H1 (cell line): ENCODE measurements around the gene COPS6. TPM values are rescaled to one million over a fixed set of nuclear protein-coding genes. Genes with fewer than 3 reads are reported as not detected.

ENCODE experiments used
- CTCF ChIA-PET: fragments of 300-600 bp; sonication (Branson Sonifier 250); formaldehyde crosslinking; loops from one replicate; lab custom pipeline; 2021; ENCODE audit not compliant: partially characterized antibody; lab: Charles Lee
- POLR2A ChIA-PET: fragments of 300-600 bp; sonication (Branson Sonifier 250); formaldehyde crosslinking; loops from one replicate; lab custom pipeline; 2021; ENCODE audit warnings: inconsistent platforms; ENCODE audit not compliant: partially characterized antibody; lab: Charles Lee
- DNase-seq, 2 experiments: peaks; one replicate each; pipeline versions ENCODE4 v3.0.0 to v3.0.0-alpha.2; 2010 to 2022; ENCODE audit warnings: low spot score in 2 of 2, low read depth in 1 of 2, mixed read lengths in 1 of 2
- FAIRE-seq: peaks from 2 replicates; lab custom pipeline; 2011; peaks lifted over from hg19 to GRCh38; lab: Jason Lieb, UNC
- H2AFZ ChIP-seq: 2 replicates; pipeline ENCODE4 v1.8.1; 2012; ENCODE audit warnings: low read length, inconsistent platforms
- H2AK5ac ChIP-seq: 2 replicates; pipeline ENCODE4 v1.6.1; 2013; ENCODE audit warnings: low read depth, low read length
- H2BK120ac ChIP-seq: replicated peaks from 2 replicates; pipeline ENCODE3; 2013; ENCODE audit warnings: low read depth, low read length, inconsistent platforms
- H2BK12ac ChIP-seq: 2 replicates; pipeline ENCODE4 v1.6.1; 2013; ENCODE audit warnings: low read depth, low read length
- H2BK15ac ChIP-seq: 2 replicates; pipeline ENCODE4 v1.6.1; 2013; ENCODE audit warnings: low read length
- H2BK20ac ChIP-seq: 2 replicates; pipeline ENCODE4 v1.6.1; 2013; ENCODE audit warnings: low read length
- H2BK5ac ChIP-seq: 2 replicates; pipeline ENCODE4 v1.6.1; 2013; ENCODE audit warnings: low read depth, low read length
- H3K14ac ChIP-seq: 2 replicates; pipeline ENCODE4 v1.6.1; 2013; ENCODE audit warnings: inconsistent platforms; ENCODE audit not compliant: insufficient read length
- H3K18ac ChIP-seq: 2 replicates; pipeline ENCODE4 v1.6.1; 2013; ENCODE audit warnings: low read length; ENCODE audit errors: extremely low read depth
- H3K23ac ChIP-seq: 2 replicates; pipeline ENCODE4 v1.6.1; 2013; ENCODE audit warnings: inconsistent platforms; ENCODE audit not compliant: insufficient read length
- H3K23me2 ChIP-seq: 2 replicates; pipeline ENCODE4 v1.6.1; 2013; ENCODE audit warnings: low read depth, low read length
- H3K27ac ChIP-seq: 2 replicates; pipeline ENCODE4 v1.6.1; 2011; ENCODE audit warnings: low read depth, low read length, inconsistent platforms
- H3K27me3 ChIP-seq, 4 experiments: replicated peaks in 1 of 4; 1 replicate in 1 of 4; 2 replicates in 3 of 4; pipeline versions ENCODE4 v1.6.1 to v1.8.1; 2011 to 2013; ENCODE audit warnings: low read length in 3 of 4, mild to moderate bottlenecking in 3 of 4, inconsistent platforms in 2 of 4, mixed read lengths in 2 of 4, moderate library complexity in 1 of 4; ENCODE audit not compliant: control insufficient read depth in 3 of 4, insufficient read depth in 3 of 4; ENCODE audit errors: extremely low read depth in 1 of 4
- H3K36me3 ChIP-seq, 4 experiments: 2 replicates each; pipeline versions ENCODE4 v1.6.1 to v1.8.1; 2011 to 2013; ENCODE audit warnings: mild to moderate bottlenecking in 4 of 4, low read length in 3 of 4, moderate library complexity in 2 of 4, control low read depth in 1 of 4, inconsistent platforms in 1 of 4; ENCODE audit not compliant: insufficient read depth in 4 of 4, control insufficient read depth in 2 of 4
- H3K4ac ChIP-seq: replicated peaks from 2 replicates; pipeline ENCODE3; 2013; ENCODE audit warnings: low read length, low read depth, mixed read lengths, inconsistent platforms; ENCODE audit not compliant: insufficient read length
- H3K4me1 ChIP-seq, 4 experiments: replicated peaks in 1 of 4; 1 replicate in 1 of 4; 2 replicates in 3 of 4; pipeline versions ENCODE4 v1.6.1 to v1.8.1; 2011 to 2013; ENCODE audit warnings: low read length in 3 of 4, inconsistent platforms in 2 of 4, mixed read lengths in 1 of 4; ENCODE audit not compliant: insufficient read depth in 4 of 4, control insufficient read depth in 3 of 4
- H3K4me2 ChIP-seq, 2 experiments: 2 replicates each; pipeline versions ENCODE4 v1.6.1 to v1.8.1; 2011 to 2013; ENCODE audit warnings: low read depth in 2 of 2, low read length in 2 of 2, control low read depth in 1 of 2, inconsistent platforms in 1 of 2, mild to moderate bottlenecking in 1 of 2; ENCODE audit not compliant: insufficient read depth in 1 of 2
- H3K4me3 ChIP-seq, 4 experiments: fragments of 200-600, 300-600 bp in 1 of 4; sonication (generic), shearing (Covaris generic), sonication (Bioruptor Twin) in 1 of 4; 2 replicates each; pipeline versions ENCODE4 v1.5.1 to v1.8.1; 2011 to 2016; ENCODE audit warnings: low read length in 4 of 4, low read depth in 3 of 4, control low read depth in 2 of 4, inconsistent platforms in 2 of 4, mild to moderate bottlenecking in 2 of 4, mixed read lengths in 1 of 4, moderate library complexity in 1 of 4; ENCODE audit not compliant: insufficient read depth in 2 of 4; ENCODE audit errors: extremely low read depth in 1 of 4
- H3K56ac ChIP-seq: replicated peaks from 2 replicates; pipeline ENCODE3; 2013; ENCODE audit warnings: low read depth, mild to moderate bottlenecking, mixed read lengths, low read length, inconsistent platforms; ENCODE audit not compliant: insufficient read length
- H3K79me1 ChIP-seq: 2 replicates; pipeline ENCODE4 v1.6.1; 2013; ENCODE audit warnings: low read depth, low read length, control low read depth
- H3K79me2 ChIP-seq, 2 experiments: 2 replicates each; pipeline versions ENCODE4 v1.6.1 to v1.8.1; 2012 to 2013; ENCODE audit warnings: low read length in 2 of 2, mild to moderate bottlenecking in 2 of 2, inconsistent platforms in 1 of 2; ENCODE audit not compliant: insufficient read depth in 2 of 2, control insufficient read depth in 1 of 2
- H3K9ac ChIP-seq, 4 experiments: replicated peaks in 1 of 4; 1 replicate in 1 of 4; 2 replicates in 3 of 4; pipeline versions ENCODE4 v1.6.1 to v1.8.1; 2011 to 2013; ENCODE audit warnings: low read depth in 3 of 4, low read length in 3 of 4, control low read depth in 2 of 4, mild to moderate bottlenecking in 2 of 4, moderate library complexity in 2 of 4, inconsistent platforms in 1 of 4; ENCODE audit errors: extremely low read depth in 1 of 4
- H3K9me3 ChIP-seq, 2 experiments: 2 replicates each; pipeline versions ENCODE4 v1.6.1 to v1.8.1; 2012 to 2013; ENCODE audit warnings: mild to moderate bottlenecking in 2 of 2, moderate library complexity in 2 of 2, control low read depth in 1 of 2, inconsistent platforms in 1 of 2, low read depth in 1 of 2, low read length in 1 of 2, mixed read lengths in 1 of 2; ENCODE audit not compliant: insufficient read depth in 2 of 2
- H4K20me1 ChIP-seq, 2 experiments: replicated peaks in 1 of 2; 2 replicates each; pipeline versions ENCODE3 to v1.8.1; 2011 to 2013; ENCODE audit warnings: inconsistent platforms in 2 of 2, low read length in 2 of 2, mild to moderate bottlenecking in 1 of 2; ENCODE audit not compliant: insufficient read depth in 2 of 2, control insufficient read depth in 1 of 2
- H4K5ac ChIP-seq: 2 replicates; pipeline ENCODE4 v1.6.1; 2013; ENCODE audit warnings: low read length, low read depth, mixed read lengths, inconsistent platforms; ENCODE audit not compliant: insufficient read length
- H4K8ac ChIP-seq: 2 replicates; pipeline ENCODE4 v1.8.0; 2013; ENCODE audit warnings: mild to moderate bottlenecking, moderate library complexity, low read length, inconsistent platforms; ENCODE audit not compliant: insufficient read depth; ENCODE audit errors: extremely low read depth
- H4K91ac ChIP-seq: replicated peaks from 2 replicates; pipeline ENCODE3; 2013; ENCODE audit warnings: low read length, mixed read lengths, inconsistent platforms; ENCODE audit not compliant: insufficient read length
- TCF12 ChIP-seq: IDR thresholded peaks from 2 replicates; pipeline ENCODE4 v1.6.1; 2011; ENCODE audit warnings: low read depth, mild to moderate bottlenecking, low read length
- WGBS, 2 experiments: shearing (Covaris generic) in 1 of 2; methylation state at CpG; one replicate each; pipeline versions ENCODE4 v1.1.6 to v1.1.7; 2013 to 2015; ENCODE audit warnings: low lambda C conversion rate in 2 of 2, mixed read lengths in 2 of 2, inconsistent platforms in 1 of 2, low coverage in 1 of 2, missing lambda C conversion rate in 1 of 2; ENCODE audit not compliant: insufficient replicate concordance in 2 of 2, insufficient coverage in 1 of 2, insufficient read length in 1 of 2; ENCODE audit errors: extremely low coverage in 1 of 2, missing lambda C conversion rate in 1 of 2; 5-methylcytosine and 5-hydroxymethylcytosine counted together
- polyA plus RNA-seq, 7 experiments: library from polyadenylated mRNA; depleted of rRNA in 3 of 7; stranded (reverse) in 5 of 7; unstranded in 2 of 7; fragments of >200 nt in 5 of 7; fragments of 200-250 nt in 2 of 7; gene quantifications; 1 replicate in 5 of 7; 2 replicates in 1 of 7; 4 replicates in 1 of 7; pipeline versions ENCODE4 v1.2.1 to v1.2.3, GENCODE V29; 2011 to 2013; ENCODE audit warnings: missing spikeins in 2 of 7, mixed read lengths in 2 of 7
- total RNA-seq: library from RNA; stranded (reverse); fragmentation: NEBNext Ultra II Directional; extraction: Animal tissue kit (Norgen Biotek cat#: 25700); gene quantifications from 2 replicates; pipeline ENCODE4 v1.2.1, GENCODE V29; 2021
- TF ChIP-seq, protein P1 (sequence below): IDR thresholded peaks from 2 replicates; pipeline ENCODE4 v1.6.1; 2012; ENCODE audit warnings: inconsistent platforms
- TF ChIP-seq, protein P2 (sequence below): IDR thresholded peaks from 2 replicates; pipeline ENCODE4 v1.6.1; 2012; ENCODE audit warnings: low read length, inconsistent platforms

Gene COPS6
- total and polyA plus RNA-seq, 2 of the 8 experiments (the other 6 are each of a cell fraction or from before 2014, with no cell fraction given), result 127 to 225 TPM

DNA sequence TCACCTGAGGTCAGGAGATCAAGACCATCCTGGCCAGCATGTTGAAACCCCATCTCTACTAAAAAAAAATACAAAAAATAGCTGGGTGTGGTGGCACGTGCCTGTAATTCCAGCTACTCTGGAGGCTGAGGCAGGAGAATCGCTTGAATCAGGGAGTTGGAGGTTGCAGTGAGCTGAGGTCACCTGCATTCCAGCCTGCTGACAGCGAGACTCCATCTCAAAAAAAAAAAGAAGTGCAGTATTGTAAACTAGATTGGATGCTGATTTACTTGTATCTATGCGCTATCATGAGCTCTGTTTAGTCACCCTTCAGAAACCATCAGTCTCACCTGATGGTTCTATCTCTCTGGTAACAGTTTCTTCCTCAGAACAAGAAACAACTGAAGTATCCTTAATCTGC, 25.4 kb upstream of the COPS6 start:
- H3K56ac ChIP-seq, result no peak overlapping the region
- TF ChIP-seq TCF12, result no peak
- TF ChIP-seq, protein P1, sequence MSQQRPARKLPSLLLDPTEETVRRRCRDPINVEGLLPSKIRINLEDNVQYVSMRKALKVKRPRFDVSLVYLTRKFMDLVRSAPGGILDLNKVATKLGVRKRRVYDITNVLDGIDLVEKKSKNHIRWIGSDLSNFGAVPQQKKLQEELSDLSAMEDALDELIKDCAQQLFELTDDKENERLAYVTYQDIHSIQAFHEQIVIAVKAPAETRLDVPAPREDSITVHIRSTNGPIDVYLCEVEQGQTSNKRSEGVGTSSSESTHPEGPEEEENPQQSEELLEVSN, result no peak
- TF ChIP-seq, protein P2, sequence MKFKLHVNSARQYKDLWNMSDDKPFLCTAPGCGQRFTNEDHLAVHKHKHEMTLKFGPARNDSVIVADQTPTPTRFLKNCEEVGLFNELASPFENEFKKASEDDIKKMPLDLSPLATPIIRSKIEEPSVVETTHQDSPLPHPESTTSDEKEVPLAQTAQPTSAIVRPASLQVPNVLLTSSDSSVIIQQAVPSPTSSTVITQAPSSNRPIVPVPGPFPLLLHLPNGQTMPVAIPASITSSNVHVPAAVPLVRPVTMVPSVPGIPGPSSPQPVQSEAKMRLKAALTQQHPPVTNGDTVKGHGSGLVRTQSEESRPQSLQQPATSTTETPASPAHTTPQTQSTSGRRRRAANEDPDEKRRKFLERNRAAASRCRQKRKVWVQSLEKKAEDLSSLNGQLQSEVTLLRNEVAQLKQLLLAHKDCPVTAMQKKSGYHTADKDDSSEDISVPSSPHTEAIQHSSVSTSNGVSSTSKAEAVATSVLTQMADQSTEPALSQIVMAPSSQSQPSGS, result no peak
- no peak overlapping the region for H2BK15ac ChIP-seq
- H3K9me3 ChIP-seq, result no peaks in the 10 kb centered on the region
- H3K23ac ChIP-seq, result no peak overlapping the region
- no peak overlapping the region for H2BK5ac ChIP-seq
- no peak overlapping the region for H2BK20ac ChIP-seq
- no peak overlapping the region for H3K4ac ChIP-seq
- no peaks in the 10 kb centered on the region for H3K27me3 ChIP-seq
- 100% methylated on average over 4 of the region's 4 CpGs; no CpG with 5 or more reads in 1 of the 2 experiments for WGBS, 2 experiments
- no peak overlapping the region for H4K8ac ChIP-seq
- no peak overlapping the region for H2AFZ ChIP-seq
- H2BK120ac ChIP-seq, result no peak overlapping the region
- H3K9ac ChIP-seq, result no peak overlapping the region
- no peak overlapping the region for H3K4me3 ChIP-seq
- H3K36me3 ChIP-seq, result peaks cover 16 to 46% (median 34%) of the 10 kb centered on the region in 4 experiments
- no peak for DNase-seq
- no peak for FAIRE-seq
- H3K18ac ChIP-seq, result no peak overlapping the region
- no peaks in the 10 kb centered on the region; a peak in 1 of 4 replicates for H3K79me2 ChIP-seq
- H3K27ac ChIP-seq, result no peak overlapping the region
- H3K79me1 ChIP-seq, result no peaks in the 10 kb centered on the region
- ChIA-PET CTCF (interaction anchor here (0.6 to 1.9 kb wide), 7 partner anchors 8 to 149 kb away, joined by 3 to 7 read pairs (median 5); no protein-coding TSS in a partner anchor), POLR2A (interaction anchor here (0.8 to 19.6 kb wide), 16 partner anchors 6 to 223 kb away, joined by 3 to 294 read pairs (median 4); partner anchors contain the start of genes AP4M1, COPS6, MCM7 and ZKSCAN1)
- no peak overlapping the region for H3K4me2 ChIP-seq
- H4K20me1 ChIP-seq, result peaks cover 0 to 2% of the 10 kb centered on the region in 2 experiments
- H2AK5ac ChIP-seq, result no peak overlapping the region
- no peak overlapping the region for H4K91ac ChIP-seq
- H3K4me1 ChIP-seq, result no peaks in the 10 kb centered on the region
- H3K23me2 ChIP-seq, result no peaks in the 10 kb centered on the region
- H4K5ac ChIP-seq, result no peak overlapping the region
- no peak overlapping the region for H2BK12ac ChIP-seq
- no peak overlapping the region for H3K14ac ChIP-seq
